ENCODE results near the gene PHC2.

DNA sequence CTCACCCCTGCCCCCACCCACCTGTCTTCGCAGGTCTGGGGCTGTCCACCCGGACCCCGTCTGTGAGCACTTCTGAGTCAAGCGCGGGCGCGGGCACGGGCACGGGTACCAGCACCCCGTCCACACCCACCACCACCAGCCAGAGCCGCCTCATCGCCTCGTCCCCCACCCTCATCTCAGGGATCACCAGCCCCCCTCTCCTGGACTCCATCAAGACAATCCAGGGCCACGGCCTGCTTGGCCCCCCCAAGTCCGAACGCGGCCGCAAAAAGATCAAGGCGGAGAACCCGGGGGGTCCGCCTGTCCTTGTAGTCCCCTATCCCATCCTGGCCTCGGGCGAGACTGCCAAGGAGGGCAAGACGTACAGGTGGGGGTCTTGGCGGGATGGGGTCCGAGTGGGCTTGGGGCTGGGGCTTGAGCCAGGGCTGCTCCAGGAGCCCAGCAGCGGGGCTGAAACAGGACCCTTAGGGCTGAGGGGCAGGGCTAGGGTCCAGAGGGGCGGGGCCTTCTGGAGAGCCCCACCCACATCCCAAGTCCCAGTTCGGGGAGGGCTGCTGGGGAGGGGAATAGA, 150.7 kb downstream of the PHC2 start:
- TF ChIP-seq POLR2A (IDR thresholded peaks at IDR 0.05; ENCODE audit: extremely low read depth, insufficient read length) (no peak), MYC (IDR thresholded peaks at IDR 0.05; ENCODE audit: low read depth, low read length) (no peak)
- TF ChIP-seq, protein P1, sequence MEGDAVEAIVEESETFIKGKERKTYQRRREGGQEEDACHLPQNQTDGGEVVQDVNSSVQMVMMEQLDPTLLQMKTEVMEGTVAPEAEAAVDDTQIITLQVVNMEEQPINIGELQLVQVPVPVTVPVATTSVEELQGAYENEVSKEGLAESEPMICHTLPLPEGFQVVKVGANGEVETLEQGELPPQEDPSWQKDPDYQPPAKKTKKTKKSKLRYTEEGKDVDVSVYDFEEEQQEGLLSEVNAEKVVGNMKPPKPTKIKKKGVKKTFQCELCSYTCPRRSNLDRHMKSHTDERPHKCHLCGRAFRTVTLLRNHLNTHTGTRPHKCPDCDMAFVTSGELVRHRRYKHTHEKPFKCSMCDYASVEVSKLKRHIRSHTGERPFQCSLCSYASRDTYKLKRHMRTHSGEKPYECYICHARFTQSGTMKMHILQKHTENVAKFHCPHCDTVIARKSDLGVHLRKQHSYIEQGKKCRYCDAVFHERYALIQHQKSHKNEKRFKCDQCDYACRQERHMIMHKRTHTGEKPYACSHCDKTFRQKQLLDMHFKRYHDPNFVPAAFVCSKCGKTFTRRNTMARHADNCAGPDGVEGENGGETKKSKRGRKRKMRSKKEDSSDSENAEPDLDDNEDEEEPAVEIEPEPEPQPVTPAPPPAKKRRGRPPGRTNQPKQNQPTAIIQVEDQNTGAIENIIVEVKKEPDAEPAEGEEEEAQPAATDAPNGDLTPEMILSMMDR (IDR thresholded peaks at IDR 0.05; ENCODE audit: low read depth, low read length) = no peak
- TF ChIP-seq, protein P2, sequence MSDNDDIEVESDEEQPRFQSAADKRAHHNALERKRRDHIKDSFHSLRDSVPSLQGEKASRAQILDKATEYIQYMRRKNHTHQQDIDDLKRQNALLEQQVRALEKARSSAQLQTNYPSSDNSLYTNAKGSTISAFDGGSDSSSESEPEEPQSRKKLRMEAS (IDR thresholded peaks at IDR 0.05; ENCODE audit: low read depth, low read length) = no peak

All from NB4 (cell line).